ENCODE results near the gene GNB1L. TPM values are rescaled to one million over a fixed set of nuclear protein-coding genes. Genes with fewer than 3 reads are reported as not detected.

GNB1L gene
- total RNA-seq, 2 experiments from 2014 or later = 3.0 to 6.5 TPM

GRCh38 chr22:19791894-19792293 is 62.8 kb downstream of the GNB1L start:
- ChIA-PET POLR2A (no interaction called here), CTCF (no interaction called here)
- H3K36me3 ChIP-seq (ENCODE audit: insufficient read depth, low read length) = peaks cover 9% of the 10 kb centered on the region
- Mint-ChIP-seq H3K27me3 (no peaks in the 10 kb centered on the region), H3K4me1 (ENCODE audit: low read depth) (peaks cover 14% of the 10 kb centered on the region), H3K4me3 (no peak overlapping the region), H3K36me3 (ENCODE audit: low read depth) (peaks cover 58% of the 10 kb centered on the region), H3K27ac (no peak overlapping the region), H3K9me3 (peaks cover 3% of the 10 kb centered on the region)
- ATAC-seq (ENCODE audit: poor library complexity) (no peak), DNase-seq (no peak)
- no peaks in the 10 kb centered on the region for H3K27me3 ChIP-seq (ENCODE audit: control insufficient read depth in 1 of 2, insufficient read depth in 2 of 2, low read length in 2 of 2)
- H3K9me3 ChIP-seq (ENCODE audit: control insufficient read depth in 1 of 2, insufficient read depth in 1 of 2, low read length in 2 of 2) = peaks cover 5 to 15% of the 10 kb centered on the region in 2 experiments
- intact Hi-C loops (cut with DNase I, micrococcal nuclease) = no loop called here
- no peak overlapping the region for H3K27ac ChIP-seq (ENCODE audit: low read depth in 1 of 2, low read length in 2 of 2)
- no peak for TF ChIP-seq CTCF (IDR thresholded peaks at IDR 0.05)
- no peak overlapping the region for H3K4me3 ChIP-seq (ENCODE audit: low read length)
- H3K4me1 ChIP-seq (ENCODE audit: insufficient read depth, low read length) = no peaks in the 10 kb centered on the region

- Histone ChIP-seq H3K27ac (ENCODE audit: low read depth in 1 of 2, low read length in 2 of 2) (no peak overlapping the region), H3K4me1 (ENCODE audit: insufficient read depth, low read length) (no peaks in the 10 kb centered on the region), H3K36me3 (ENCODE audit: insufficient read depth, low read length) (peaks cover 9% of the 10 kb centered on the region), H3K9me3 (ENCODE audit: control insufficient read depth in 1 of 2, insufficient read depth in 1 of 2, low read length in 2 of 2) (peaks cover 5 to 15% of the 10 kb centered on the region in 2 experiments), H3K4me3 (ENCODE audit: low read length) (no peak overlapping the region), H3K27me3 (ENCODE audit: control insufficient read depth in 1 of 2, insufficient read depth in 2 of 2, low read length in 2 of 2) (no peaks in the 10 kb centered on the region)
- no peak for TF ChIP-seq CTCF (IDR thresholded peaks at IDR 0.05)
- CTCF ChIA-PET = no interaction called here
- DNase-seq (no peak), ATAC-seq (ENCODE audit: poor library complexity) (no peak)
- POLR2A ChIA-PET = no interaction called here
- Mint-ChIP-seq H3K4me1 (ENCODE audit: low read depth) (peaks cover 10% of the 10 kb centered on the region), H3K36me3 (ENCODE audit: low read depth) (peaks cover 52% of the 10 kb centered on the region), H3K9me3 (peaks cover 3% of the 10 kb centered on the region), H3K27ac (no peak overlapping the region), H3K4me3 (no peak overlapping the region), H3K27me3 (no peaks in the 10 kb centered on the region)
- intact Hi-C loops (cut with DNase I, micrococcal nuclease) = no loop called here
These were observed 63.4 kb downstream of the GNB1L start for GRCh38 chr22:19791243-19791642.

GRCh38 chr22:19789828-19790227 is 64.8 kb downstream of the GNB1L start:
- peaks cover 3% of the 10 kb centered on the region for H3K9me3 Mint-ChIP-seq
- no peak overlapping the region for H3K4me3 ChIP-seq (ENCODE audit: low read length)
- CTCF ChIA-PET = no interaction called here
- H3K27ac Mint-ChIP-seq = no peak overlapping the region
- H3K4me3 Mint-ChIP-seq = no peak overlapping the region
- POLR2A ChIA-PET = no interaction called here
- H3K36me3 ChIP-seq (ENCODE audit: insufficient read depth, low read length) = peaks cover 9% of the 10 kb centered on the region
- TF ChIP-seq CTCF (IDR thresholded peaks at IDR 0.05) = no peak
- intact Hi-C loops (cut with DNase I, micrococcal nuclease) = no loop called here
- ATAC-seq (ENCODE audit: poor library complexity) (no peak), DNase-seq (no peak)
- peaks cover 42% of the 10 kb centered on the region for H3K36me3 Mint-ChIP-seq (ENCODE audit: low read depth)
- H3K27ac ChIP-seq (ENCODE audit: low read depth in 1 of 2, low read length in 2 of 2) = no peak overlapping the region
- H3K27me3 Mint-ChIP-seq = no peaks in the 10 kb centered on the region
- H3K4me1 ChIP-seq (ENCODE audit: insufficient read depth, low read length) = no peaks in the 10 kb centered on the region
- no peaks in the 10 kb centered on the region for H3K4me1 Mint-ChIP-seq (ENCODE audit: low read depth)
- peaks cover 5 to 15% of the 10 kb centered on the region in 2 experiments for H3K9me3 ChIP-seq (ENCODE audit: control insufficient read depth in 1 of 2, insufficient read depth in 1 of 2, low read length in 2 of 2)
- H3K27me3 ChIP-seq (ENCODE audit: control insufficient read depth in 1 of 2, insufficient read depth in 2 of 2, low read length in 2 of 2) = no peaks in the 10 kb centered on the region
